ENCODE data around the gene HSFX4.
"Not testable (repeated sequence)": the region's sequence is repeated elsewhere in the genome, so short reads cannot be mapped to it uniquely, and the experiment has no call there.

The HSFX4 gene, protein sequence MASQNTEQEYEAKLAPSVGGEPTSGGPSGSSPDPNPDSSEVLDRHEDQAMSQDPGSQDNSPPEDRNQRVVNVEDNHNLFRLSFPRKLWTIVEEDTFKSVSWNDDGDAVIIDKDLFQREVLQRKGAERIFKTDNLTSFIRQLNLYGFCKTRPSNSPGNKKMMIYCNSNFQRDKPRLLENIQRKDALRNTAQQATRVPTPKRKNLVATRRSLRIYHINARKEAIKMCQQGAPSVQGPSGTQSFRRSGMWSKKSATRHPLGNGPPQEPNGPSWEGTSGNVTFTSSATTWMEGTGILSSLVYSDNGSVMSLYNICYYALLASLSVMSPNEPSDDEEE

DNA sequence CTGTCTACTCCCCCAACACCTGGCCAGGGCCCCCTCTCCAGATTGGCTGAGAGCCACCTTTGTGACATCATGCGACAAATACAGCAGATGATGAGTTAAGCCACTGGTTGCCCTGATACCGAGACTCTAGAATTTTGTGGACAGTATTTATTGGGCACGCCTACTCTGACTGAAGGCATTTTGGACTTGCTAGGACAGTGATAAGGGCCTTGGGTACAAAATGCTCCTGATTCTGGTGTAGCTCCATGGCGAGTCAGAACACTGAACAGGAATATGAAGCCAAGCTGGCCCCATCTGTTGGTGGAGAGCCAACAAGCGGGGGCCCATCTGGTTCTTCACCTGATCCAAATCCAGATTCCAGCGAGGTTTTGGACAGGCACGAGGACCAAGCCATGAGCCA is at the start of gene HSFX4:
HSFX4 (plus strand) TSS at position 174 of the 400 bp plus-strand sequence; CDS start at position 246, 72 bp downstream.
- not testable (repeated sequence) for DNase-seq

GRCh38 chrX:149881081-149881711 is 48.2 kb upstream of the HSFX4 start, which contains the start of gene MAGEA8:
TSS of gene MAGEA8 (plus strand) at chrX:149881183. CDS start at chrX:149884273, 3,090 bp downstream.
- no peak for DNase-seq

DNA sequence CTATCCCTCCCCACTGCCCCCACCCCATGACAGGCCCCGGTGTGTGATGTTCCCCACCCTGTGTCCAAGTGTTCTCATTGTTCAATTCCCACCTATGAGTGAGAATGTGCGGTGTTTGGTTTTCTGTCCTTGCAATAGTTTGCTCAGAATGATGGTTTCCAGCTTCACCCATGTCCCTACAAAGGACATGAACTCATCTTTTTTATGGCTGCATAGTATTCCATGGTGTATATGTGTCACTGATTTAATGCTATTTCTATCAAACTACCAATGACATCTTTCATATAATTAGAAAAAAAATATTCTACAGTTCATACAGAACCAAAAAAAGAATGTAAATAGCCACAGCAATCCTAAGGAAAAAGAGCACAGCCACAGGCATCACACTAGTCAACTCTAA is 38.5 kb upstream of the HSFX4 start:
- not testable (repeated sequence) for DNase-seq

- DNase-seq, result no peak
Observed at GRCh38 chrX:149898554-149898953, 30.8 kb upstream of the HSFX4 start.

DNA sequence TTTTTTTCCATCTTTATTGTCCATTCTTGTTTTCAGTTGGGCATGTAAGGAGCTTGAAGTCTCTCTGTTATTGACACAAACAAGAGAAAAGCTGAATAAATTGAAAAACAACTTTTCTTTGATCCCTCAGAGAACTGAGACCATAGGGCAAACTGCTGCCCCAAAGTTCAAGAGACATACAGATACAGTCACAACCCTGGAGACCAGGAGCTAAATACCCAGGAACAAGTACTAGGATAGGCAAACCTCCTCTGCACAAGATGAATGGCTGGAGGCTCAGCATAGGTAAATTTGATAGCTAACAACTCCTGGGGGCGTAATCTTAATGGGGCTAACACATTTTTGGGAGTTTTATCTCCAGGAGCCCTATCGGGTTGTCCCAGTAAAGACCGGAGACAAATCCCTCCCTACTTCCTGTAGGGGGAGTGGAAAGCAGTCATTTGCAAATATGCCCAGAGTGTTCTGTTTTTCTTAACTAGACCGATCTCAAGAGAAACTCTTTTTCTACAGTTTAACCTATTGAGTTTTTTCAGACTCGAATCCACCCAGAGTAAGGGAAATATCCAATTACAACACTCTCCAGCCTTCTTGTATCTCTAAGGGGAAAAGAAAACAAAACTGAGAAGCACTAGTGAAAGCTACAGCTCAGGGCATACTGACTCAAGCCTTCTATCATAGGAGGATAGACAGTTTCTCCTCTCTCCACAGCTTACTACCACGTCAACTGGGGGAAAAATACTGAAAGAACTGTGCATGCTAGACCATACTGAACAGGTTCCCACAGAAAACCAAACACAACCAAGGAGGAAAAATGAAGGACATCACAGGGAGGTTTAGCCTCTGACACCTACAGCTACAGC is 25.3 kb upstream of the HSFX4 start:
- DNase-seq, result peak; percentile 3

- no peak for DNase-seq
Observed at GRCh38 chrX:149908308-149908707, 21.1 kb upstream of the HSFX4 start.

DNA sequence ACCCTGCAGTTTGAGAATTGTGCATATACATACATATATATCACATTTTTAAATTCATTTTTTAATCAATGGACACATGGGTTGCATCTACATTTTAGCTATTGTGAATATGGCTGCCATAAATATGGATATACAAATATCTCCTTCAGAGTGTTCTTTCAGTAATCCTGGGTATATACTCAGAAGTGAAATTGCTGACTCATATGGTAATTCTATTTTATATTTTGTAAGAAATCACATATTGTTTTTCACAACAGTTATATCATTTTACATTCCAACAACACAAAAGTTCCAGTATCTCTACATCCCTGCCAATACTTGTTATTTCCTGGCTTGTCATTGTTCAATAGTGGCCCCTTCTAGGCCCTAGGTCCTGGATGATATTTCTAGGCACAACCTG is 20.6 kb upstream of the HSFX4 start:
- no peak for DNase-seq

GRCh38 chrX:149909324-149910177 is 19.8 kb upstream of the HSFX4 start:
- no peak for DNase-seq

- DNase-seq, result peak; percentile 0
Observed at GRCh38 chrX:149910178-149910695, 19.1 kb upstream of the HSFX4 start.

DNA sequence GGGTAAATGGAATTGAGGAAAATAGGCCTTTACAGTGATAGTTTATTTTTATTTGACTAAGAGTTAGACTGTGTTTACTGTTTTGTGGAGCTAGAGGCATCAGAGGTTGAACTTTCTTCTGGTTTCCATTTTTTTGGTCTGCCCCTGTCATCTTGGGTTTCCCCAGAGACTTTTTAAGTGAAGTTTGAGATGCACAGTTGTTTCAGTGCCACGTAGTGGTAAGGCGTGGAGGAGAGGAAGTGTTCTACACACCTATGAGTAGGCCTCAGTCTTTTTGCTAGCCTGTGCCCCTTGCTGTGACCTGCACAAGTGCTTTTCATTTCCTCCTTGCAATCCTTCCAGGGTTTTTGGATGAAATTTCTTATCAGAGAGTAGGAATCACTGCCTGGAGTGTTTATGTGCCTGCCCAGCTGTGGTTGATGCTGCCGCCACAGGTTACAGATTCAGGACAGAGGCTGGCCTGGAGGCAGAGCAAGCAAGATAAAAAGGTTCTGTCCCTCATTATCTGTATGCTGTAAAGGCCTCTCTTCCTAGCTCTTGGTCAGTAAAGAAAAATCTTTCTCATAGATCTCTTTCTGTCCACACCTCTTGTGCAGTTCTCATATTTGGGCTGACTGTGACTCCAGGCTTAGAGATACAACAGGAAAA is 12.5 kb upstream of the HSFX4 start:
- no peak for DNase-seq

- not testable (repeated sequence) for DNase-seq
Observed at GRCh38 chrX:149923836-149924235, 5.5 kb upstream of the HSFX4 start.

DNA sequence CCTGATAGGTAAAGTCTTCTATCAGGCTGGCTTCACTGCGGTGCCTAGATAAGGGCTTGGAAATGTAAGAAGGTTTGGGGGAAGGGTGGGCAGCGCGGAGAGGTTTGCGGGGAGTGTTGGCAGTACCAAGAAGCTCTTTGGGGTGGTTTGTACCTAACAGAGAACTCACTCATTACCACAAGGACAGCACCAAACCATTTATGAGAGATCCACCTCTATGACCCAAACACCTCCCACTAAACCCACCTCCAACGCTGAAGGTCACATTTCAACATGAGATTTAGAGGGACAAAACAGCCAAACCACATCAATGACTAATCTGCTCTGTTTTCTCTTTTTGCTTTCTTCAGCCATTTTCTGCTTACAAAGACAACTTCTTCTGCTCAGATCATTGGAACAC is 4.9 kb upstream of the HSFX4 start:
- not testable (repeated sequence) for DNase-seq

DNA sequence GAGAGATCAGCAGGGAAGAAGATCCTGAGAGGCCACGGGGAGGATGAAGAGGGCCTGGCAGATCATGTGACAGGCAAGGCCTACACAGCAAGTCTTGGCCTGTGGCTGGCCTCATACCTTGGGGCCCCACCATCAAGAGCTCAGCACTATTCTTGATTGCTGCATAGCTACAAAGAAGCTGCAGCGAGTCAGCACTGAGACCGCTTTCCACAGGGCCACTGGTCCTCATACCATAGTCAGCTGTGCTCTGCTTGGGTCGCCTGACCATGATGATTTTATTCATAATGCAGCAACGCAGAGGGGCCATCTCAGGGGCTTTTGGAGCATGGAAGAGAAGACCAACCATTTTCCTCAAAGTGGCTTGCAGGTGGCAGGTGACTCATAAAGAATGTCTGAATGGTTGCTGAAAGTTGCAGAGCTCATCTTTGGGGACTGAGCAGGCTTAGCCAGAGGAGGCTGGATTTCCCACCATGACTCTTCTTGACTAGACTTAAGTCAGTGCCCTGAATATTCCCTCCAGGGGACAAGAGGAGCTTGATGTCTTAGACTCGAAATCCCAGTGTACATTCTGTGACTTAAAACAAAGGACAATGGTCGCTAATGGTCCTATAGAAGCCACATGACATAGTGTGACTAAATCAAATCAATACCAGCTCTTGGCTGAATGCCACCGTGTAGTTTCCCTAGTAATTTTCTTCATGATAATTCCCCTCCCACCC is 2.0 kb upstream of the HSFX4 start:
- DNase-seq, result not testable (repeated sequence)

DNA sequence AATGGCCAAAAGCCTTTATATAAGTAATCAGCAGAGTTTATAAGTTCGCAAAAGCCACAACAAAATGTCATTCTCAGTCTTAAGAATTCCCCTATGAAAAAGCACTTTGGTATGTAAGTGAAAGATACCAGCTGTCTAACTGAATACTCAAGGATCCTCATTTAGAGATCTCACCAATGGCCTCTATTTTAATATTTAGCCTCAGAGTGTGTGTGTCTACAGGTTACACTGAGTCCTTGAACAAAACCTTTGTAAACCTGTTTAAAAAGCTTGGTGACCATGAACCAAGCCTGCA is 1.5 kb upstream of the HSFX4 start:
- not testable (repeated sequence) for DNase-seq

GRCh38 chrX:149928635-149929034 is 738 bp upstream of the HSFX4 start:
- not testable (repeated sequence) for DNase-seq

DNA sequence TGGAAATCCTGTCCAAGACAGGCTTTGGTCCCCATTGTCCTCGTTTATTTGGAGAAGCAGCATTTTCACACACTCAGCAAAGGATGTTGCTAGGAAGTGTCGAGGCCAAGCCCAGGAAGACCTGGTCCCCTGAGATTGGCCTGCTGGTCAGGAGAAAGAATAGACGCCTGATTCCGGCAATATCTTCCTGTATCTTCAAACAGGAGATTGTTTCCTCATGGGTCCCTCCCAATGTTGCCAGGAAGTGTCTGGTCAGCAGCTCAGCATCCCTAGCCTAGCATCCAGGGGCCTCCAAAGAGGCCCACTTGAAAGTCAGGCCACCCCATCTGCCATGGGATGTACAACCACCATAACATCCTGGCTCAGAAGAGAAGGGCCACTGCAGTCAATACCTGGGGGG is 2.0 kb downstream of the HSFX4 start:
- not testable (repeated sequence) for DNase-seq

GRCh38 chrX:149932150-149932549 is 2.8 kb downstream of the HSFX4 start:
- not testable (repeated sequence) for DNase-seq

DNA sequence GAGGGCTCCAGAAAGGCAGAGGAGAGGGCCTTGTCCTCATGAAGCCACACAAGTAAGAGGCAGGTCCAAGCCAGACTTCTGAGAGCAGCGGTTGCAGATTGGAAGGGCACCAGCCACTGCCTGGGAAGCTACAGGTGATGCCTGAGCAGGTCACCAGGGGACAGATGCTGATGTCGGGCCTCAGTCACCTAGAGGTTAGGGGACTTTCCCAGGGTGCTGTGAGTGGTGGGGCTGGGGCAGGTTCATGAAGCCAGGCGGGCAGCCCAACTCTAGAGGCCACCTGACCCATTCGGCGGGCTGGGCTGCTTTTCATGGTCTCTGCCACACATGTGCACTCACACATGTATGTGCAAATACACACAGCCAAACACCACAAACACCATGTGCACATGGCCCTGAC is 3.6 kb downstream of the HSFX4 start:
- DNase-seq, result not testable (repeated sequence)

DNA sequence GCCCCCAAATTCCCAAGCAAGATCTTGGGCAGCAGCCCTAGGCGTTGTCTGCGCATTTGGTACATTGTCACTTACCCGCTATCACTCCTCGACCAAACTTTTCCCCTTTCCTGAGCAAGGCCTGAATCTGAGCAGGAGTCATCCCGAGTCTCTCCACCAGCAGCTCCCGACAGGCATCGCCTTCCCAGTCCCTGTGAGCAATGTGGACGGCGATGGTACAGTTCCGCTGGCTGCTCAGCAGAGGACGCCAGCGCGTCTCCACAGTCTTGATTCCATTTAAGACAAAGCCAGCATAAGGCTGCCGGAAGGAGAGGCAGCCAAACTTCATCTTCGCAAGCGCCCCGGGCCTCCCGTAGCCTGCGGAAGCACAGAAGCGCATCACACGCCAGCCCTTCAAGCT is 4.2 kb downstream of the HSFX4 start:
- not testable (repeated sequence) for DNase-seq

DNA sequence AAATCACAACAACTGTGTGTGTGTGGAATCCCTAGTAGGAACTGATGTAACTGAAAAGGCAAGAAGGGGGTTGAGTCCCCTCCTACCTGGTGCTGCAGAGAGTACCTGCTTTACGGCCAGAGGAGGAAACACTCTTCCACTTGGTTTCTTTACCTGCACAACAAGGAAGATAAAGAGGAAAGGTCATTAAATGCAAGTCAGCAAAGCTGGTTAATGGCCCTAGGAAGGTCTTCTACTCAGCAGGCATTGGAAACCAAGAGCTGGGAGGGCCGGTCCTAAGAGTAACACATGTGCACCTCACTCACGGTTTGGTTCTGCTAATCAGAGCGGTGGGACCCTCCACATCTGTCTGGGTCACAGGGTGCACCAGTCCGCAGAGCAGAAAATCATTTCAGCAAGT is 8.0 kb downstream of the HSFX4 start:
- DNase-seq, result not testable (repeated sequence)

- no peak for DNase-seq
Observed at GRCh38 chrX:149937871-149938426, 8.6 kb downstream of the HSFX4 start.

Measured in MV-4-11 (cell line).